Cerebellar nuclear complex (tissue), 1 donor: ENCODE results near the gene PLD6.
"Not testable (repeated sequence)": the region's sequence is repeated elsewhere in the genome, so short reads cannot be mapped to it uniquely, and the experiment has no call there.

Experiments
- DNase-seq, 2 experiments: peaks; one replicate each; lab custom pipeline; 2025; lab: John Stamatoyannopoulos, UW

Gene PLD6, protein sequence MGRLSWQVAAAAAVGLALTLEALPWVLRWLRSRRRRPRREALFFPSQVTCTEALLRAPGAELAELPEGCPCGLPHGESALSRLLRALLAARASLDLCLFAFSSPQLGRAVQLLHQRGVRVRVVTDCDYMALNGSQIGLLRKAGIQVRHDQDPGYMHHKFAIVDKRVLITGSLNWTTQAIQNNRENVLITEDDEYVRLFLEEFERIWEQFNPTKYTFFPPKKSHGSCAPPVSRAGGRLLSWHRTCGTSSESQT

DNA sequence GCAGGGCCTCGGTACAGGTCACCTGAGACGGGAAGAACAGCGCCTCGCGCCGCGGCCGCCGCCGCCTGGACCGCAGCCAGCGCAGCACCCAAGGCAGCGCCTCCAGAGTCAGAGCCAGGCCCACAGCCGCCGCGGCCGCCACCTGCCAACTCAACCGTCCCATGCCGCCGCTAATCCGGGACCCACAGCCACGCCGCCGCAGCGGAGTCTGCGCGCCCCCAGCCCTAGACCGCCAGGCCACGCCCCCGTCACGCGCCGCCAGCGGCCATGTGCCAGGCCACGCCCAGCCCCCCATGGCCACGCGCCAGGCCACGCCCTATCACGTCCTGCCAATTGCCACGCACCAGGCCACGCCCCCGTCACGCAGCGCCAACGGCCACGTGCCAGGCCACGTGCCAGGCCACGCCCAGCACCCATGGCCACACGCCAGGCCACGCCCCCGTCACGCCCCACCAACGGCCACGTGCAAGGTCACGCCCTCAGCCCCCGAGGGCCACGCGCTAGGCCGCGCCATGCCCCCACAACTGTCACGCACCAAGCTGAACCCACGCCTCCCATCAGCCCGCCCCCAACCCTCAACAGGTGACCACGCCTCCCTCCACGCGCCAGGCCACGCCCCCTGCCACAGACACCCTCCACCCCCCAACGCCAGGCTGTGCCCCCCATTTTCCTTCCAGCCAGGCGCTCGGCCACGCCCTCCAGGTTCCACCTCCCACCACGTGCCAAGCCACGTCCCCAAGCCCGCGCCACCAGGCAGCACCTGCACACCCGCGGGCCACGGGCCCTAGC, at the start of gene PLD6:
PLD6 (minus strand) TSS at position 210 of the 789 bp plus-strand sequence; CDS start at position 163, 47 bp downstream.
- DNase-seq = no peak

DNA sequence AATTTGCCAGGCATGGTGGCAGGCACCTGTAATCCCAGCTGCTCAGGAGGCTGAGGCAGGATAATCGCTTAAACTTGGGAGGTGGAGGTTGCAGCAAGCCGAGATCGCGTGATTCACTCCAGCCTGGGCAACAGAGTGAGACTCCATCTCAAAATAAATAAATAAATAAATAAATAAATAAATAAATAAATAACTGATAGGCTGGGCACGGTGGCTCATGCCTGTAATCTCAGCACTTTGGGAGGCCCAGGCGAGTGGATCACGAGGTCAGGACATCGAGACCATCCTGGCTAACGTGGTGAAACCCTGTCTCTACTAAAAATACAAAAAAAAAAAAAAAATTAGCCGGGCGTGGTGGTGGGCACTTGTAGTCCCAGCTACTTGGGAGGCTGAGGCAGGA, 49.6 kb upstream of the PLD6 start:
- not testable (repeated sequence) for DNase-seq

DNA sequence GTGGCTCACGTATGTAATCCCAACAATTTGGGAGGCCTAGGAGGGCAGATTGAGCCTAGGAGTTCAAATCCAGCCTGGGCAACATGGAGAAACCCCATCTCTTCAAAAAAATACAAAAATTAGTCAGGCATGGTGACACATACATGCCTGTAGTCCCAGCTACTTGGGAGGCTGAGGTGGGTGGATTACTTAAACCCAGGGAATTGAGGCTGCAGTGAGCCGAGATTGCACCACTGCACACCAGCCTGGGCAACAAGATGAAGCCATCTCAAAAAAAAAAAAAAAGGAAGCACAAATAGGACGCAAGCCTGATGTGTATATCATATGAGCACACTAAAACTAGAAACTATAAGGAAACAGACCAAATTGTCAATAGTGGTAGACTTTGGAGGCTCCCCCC, 47.9 kb upstream of the PLD6 start:
- DNase-seq = no peak

DNA sequence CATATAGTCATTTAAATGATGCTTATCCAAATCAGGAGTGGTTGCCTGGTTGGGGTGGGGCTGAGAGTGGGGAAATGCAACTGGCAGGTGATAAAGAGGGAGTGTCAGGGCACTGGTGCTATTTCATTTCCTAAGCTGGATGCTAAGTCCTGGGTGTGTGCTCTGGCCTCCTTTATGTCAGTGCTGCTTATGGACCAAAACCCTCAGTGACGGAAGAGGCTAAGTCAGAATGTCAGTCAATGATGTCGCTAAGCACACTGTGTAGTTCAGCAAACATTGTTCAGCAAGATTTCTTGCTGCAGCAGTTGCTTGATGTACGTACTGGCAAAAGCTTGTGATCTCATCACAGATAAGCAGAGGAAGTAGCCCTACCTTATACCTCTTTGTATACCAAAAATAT, 47.3 kb upstream of the PLD6 start:
- DNase-seq = no peak

DNA sequence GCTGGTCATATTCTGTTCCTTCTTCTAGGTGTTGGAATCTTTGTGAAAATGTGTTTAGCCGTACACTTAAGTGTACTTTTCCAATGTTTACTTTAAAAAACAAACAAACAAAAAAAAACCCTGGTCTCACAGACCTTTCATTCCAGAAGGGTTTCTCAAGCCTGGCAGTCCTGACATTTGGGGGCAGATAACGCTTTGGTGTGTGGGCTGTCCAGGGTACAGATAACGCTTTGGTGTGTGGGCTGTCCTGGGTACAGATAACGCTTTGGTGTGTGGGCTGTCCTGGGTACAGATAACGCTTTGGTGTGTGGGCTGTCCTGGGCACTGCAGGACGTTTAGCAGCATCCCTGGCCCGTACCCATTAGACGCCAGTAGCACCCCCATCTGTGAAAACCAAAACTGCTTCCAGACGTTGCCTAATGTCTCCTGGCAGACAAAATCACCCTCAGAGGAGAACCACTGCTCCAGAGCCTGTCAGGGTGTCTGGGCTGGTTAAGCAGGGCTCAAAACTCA, 46.1 kb upstream of the PLD6 start:
- DNase-seq = no peak

DNA sequence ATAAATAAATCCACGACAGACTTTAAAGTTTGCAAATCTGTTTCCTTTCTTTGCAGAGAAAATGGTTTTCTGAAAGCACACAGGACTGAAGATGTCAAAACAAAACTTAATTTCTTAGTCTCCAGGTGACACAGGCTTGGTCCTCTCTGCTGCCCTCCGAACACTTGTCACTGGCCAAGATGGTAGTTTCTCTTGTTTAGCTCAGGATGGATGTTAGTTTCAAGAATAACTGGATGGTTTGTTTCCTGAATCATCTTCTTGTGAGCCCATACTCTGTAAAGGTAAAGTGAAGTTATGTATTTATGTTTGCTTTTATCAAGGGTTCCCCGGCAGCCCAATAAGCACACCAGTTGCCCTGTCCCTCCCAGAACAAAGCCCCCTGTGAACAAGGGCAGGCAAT, 40.7 kb upstream of the PLD6 start:
- no peak for DNase-seq

DNA sequence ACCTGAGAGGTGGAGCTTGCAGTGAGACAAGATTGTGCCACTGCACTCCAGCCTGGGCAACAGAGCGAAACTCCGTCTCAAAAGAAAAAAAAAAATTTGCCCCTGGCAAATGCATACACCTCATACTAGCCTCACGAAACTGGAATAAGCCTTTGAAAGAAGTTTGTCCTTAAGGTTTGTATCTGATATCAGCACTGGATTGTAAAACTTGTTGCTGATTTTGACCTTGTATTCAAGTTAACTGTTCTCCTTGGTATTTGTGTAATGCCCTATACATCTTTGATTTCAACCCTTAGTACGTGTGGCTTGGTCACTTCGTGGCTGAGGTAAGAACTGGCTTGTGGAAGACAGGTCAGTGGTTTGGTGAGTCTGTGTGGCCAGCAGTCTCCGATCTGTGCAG, 37.0 kb upstream of the PLD6 start:
- no peak for DNase-seq

DNA sequence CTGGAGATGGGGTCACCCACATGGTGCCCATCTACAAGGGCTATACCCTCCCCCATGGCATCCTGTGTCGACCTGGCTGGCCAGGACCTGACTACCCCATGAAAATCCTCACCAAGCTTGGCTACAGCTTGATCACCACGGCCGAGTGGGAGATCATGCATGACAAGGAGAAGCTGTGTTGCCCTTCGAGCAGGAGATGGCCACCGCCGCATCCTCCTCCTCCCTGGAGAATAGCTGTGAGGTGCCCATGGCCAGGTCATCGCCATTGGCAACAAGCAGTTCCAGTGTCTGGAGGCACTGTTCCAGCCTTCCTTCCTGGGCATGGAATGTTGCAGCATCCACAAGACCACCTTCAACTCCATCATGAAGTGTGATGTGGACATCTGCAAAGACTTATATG, 36.1 kb upstream of the PLD6 start:
- DNase-seq = no peak

DNA sequence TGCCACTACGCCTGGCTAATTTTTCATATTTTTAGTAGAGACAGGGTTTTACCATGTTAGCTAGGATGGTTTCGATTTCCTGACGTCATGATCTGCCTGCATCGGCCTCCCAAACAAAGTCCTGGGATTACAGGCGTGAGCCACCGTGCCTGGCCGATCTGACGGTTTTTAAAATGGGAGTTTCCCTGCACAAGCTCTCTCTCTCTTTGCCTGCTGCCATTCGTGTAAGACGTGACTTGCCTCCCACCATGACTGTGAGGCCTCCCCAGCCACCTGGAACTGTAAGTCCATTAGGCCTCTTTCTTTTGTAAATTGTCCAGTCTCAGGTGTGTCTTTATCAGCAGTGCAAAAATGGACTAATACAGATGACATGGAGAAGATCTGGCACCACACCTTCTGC, 35.5 kb upstream of the PLD6 start:
- DNase-seq = no peak

DNA sequence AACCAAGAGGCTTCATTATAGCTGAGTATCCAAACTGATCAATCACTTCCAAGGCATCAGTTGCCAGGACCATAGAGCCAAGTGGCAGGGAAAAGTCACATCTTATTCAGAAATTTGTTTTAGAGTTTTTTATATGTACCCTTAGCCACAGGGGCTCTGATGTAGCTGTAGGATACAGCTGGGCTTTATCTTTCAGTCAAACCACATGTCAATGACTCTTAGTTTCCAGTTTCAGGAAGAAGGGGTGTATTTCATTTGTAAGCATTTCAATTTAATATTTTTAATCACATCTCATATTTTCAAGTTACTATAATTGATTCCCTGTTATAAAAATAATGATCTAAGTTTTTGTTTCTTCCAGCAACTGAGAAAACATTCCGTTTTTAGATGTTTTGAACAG, 33.7 kb upstream of the PLD6 start:
- no peak for DNase-seq

DNA sequence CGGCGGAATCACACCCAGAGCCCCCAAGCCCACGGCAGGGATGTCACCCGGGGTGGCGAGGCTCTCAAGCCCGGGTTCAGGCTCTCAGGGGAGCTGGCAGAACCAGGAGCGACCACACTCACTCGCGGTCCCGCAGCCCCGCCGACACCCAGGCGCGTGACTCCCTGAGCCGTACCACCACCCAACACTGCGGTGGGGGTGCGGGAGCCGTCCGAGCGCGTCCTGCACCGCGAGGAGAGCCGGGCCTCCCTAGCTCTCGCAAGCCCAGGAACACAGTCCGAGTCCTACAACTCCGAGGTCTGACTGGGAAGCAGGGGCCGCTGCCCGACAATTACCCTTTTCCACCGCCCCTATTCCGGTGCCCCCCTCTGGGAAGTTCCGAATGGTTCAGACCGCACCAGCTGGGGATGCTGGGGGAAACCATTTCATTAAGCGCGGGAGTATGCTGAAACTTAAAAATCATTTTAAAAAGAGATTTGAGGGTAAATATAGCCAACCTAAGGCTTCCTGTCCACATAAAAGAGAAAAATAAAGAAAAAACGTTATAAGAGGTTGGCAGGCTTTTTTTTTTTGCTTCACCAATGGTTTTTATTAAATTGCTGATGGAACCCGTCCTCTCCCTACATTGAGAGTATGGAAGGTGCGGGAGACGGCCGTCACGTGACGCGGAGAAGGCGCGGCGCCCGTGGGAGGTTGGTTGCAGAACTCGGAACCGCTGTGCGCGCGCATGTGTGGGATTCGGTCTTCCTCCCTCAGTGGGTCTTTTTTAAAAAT, 31.1 kb upstream of the PLD6 start, which contains the start of gene FLCN:
FLCN (minus strand) TSS at position 143 of the 774 bp plus-strand sequence. CDS start 9,031 bp downstream, outside the sequence.
- peak in 1 of 2 experiments; percentile 78 for DNase-seq

DNA sequence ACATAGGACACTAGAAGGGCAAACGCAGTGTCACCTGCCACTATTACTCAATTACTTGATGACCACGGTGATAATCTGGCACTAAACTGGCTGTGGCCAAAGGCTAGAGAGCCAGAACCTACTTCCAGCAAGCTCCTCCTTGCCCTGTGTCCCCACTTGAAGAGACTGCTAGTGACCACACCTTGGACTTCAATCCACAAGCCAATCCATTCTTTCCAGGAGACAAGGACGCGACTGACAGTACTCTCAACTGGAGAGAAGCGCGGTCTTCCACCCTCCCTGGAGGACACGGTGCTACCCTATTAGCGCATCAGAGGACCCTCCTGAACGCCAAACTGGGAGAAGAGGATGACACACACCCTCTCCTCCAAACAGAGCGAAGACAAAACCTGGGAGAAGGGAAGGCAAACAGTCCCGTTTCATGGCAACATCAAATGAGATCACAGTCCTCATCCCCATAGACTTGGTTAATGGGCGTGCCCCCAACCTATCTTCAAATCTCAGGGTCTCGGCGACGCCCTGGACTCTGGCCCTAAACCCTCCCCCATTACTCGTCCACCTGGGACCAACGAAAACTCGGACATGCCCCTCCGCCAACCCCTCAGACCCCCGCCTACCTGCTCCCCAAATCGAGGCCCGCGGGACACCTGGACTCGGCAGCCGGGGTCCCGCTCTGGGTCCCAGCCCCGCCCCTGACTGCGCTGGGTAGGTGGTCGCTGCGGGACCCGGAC, 30.3 kb upstream of the PLD6 start:
- DNase-seq = no peak

DNA sequence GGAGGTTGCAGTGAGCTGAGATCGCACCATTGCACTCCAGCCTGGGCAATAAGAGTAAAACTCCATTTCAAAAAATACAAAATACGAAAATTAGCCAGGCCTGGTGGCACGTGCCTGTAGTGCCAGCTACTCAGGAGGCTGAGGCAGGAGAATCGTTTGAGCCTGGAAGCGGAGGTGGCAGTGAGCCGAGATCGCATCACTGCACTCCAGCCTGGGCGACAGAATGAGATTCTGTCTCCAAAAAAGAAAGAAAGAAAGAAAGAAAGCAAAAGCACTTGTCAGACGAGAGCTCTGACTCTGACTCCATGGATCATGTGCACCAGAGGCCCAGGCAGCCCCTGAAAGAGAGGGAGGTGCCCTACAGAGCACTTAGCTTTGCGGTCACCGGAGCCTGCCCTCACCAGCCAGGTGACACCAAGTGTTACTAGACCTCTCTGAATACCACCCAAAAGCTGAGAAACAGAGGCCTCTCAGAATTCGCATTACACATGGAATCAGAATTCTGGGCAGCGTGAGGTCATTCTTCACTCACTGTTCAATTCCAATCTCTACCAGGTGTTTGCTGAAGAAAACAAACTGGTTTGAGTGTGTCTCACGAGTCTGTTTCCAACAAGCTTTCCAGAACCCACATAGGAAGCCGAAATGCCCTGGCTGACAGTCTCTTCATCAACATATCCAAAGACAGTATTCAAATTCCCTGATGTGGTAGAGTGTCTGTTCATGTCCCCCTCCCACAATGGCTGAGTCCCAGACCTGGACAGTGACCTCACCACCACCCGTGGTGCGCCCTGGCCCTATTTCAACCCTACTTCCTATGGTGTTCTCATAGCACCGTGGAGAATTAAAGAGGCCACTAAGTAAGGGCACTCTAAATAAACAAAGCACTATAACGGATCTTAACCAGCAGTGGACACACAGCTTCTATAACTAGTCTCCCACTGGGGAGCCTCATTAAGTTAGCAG, 29.4 kb upstream of the PLD6 start:
- DNase-seq = peak in 1 of 2 experiments; percentile 15

DNA sequence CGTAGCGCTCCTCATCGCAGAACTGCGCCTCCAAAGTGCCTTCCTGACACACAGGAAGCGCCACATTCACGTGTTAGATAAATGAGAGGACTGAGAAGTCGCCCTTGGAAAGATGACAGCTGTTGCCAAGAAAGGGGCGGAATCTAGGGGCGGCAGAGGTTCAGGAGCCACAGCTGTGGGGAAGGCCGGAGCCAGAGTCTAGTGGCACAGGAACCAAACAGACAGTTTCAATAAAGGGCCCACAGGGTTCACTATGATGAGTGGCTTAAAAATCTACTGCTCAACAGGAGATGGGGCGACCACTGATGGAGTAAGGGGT, 26.1 kb upstream of the PLD6 start:
- no peak for DNase-seq

DNA sequence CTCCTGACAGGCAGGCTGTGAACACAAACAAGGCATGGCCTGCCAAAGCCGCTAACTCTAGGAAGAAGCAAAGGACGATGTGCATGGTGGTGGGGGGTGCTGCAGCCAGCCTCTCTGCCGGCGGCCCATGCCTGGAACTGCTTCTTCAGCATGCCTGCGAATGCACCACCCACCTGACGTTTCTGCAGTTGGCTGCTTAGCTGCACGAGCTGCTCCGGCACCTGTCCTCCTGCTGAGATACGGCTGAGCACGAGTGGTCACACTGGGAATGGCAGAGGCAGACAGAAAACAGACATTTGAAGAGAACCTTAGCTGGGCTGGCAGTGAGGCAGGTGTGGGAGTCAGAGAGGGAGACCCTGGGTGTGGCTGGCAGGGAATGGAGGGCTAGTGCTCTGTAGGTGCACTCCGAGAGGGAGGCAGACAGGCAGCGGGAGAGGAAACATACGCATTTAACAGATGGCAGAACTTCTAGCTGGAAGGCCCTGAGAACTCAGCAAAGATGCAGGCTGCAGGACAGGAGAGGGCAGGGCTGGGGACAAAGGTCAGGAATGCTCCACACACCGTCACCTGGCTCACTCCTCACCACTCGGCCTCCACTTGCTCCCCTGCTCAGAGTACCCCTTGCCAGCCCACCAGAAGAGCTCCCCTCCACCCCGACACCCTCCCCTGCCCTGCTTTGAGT, 25.6 kb upstream of the PLD6 start:
- DNase-seq = peak in 1 of 2 experiments; percentile 30

DNA sequence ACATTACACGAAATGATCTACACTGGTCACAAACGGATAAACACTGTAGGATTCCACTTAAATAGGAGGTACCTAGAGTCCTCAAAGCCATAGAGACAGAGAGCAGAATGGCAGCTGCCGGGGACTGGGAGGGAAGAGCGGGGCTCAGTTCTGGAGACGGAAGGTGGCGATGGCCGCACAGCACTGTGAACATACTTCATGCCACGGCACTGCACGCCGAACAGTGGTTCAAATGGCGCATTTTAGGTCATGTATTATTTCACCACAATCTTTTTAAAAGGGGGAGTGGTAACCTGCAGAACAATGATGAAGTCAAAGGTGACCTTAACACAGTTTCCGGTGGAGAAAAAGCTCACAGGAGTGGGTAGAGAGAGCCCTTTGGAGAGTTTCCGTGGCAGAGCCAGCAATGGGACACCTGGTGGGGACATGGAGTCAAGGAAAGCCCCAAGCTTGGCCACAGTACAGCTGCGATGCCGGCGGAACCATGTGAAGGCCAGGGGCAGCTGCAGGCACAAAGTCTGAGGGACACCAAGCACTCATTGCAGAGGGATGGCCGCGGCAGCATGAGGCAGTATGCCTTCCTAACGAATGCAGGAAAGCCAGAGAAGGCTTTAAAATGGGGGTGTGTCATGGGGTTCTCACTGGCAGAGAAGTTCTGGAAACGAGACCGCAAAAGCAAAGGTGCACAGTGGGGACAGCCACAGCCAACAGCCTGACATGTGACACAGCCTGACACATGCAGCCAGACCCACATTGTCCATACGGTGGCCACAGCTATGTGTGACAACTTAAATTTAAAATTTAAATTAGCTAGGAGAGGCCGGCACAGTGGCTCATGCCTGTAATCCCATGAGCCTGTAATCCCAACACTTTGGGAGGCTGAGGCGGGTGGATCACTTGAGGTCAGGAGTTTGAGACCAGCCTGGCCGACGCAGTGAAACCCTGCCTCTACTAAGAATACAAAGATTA, 23.6 kb upstream of the PLD6 start:
- no peak for DNase-seq

DNA sequence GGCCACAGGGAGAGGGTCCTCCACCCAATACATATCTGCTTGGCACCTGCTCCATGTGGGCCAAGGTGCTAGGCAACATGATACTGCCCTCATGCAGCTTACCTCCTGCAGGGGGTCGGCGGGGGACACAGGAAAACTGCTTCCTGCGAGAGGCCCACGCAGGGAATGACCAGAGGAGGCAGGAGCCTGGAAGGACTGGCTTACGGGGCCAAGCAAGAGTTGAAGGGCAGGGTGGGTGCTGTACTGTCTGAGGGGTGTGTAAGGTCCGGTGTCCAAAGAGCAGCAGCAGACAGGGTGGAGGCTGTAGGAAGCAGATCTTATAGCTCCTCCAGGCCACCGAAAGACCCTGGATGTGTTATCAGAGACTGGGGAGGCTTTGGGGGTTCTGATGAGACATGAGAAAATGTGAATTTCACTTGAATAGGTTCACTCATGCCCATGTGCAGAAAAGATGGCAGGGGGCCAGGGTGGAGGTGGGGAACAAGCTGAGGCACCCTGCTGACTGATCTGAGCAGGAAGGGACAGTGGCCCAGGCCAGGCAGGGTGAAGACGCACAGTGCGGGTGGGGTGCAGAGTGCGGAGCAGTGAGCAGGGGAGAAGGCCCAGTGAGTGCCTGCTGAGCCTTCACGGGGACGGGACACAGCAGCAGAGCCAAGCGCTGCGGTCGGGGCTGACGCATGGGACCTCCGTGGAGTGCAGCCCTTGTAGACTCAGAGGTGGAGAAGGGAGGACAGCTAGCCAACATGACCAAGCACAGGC, 22.6 kb upstream of the PLD6 start:
- no peak for DNase-seq
